Measurements from ENCODE around the gene ZFHX3. TPM values are rescaled to one million over a fixed set of nuclear protein-coding genes. Genes with fewer than 3 reads are reported as not detected.
A peak's percentile ranks its signal among the peaks of the same experiment; 100 is the strongest.

Gene ZFHX3
- total and polyA plus RNA-seq, 11 donors = 3.8 to 21.6 (median 13.6) TPM

DNA sequence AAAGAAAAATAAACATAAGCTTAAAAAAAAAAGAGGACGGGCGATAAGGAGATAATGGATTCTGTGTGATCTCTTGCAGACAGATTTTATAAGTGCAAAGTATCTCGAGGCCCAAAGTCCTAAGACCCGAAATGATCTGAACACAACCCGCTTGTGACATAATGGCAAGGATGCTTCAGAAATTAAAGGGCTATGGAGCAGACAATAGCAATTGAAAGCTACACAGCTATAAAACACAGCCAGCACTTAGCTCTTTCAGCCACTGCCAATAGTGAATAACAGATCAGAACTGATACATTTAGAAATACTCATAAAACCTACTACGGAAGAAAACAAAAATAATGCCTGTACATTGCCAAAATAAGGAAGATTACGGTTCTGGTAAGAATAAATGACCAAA is 117.5 kb downstream of the ZFHX3 start:
- intact Hi-C loops (cut with DNase I) = loop anchor here in 4 of 10 donors (5.0 to 10.0 kb wide), 6 partner anchors 38 to 244 kb away; partner anchors contain the start of gene ZFHX3 (in 1 of the 4)
- H3K36me3 ChIP-seq = no peaks in the 10 kb centered on the region
- H3K27me3 ChIP-seq = no peaks in the 10 kb centered on the region
- no peak overlapping the region for H3K4me3 ChIP-seq
- no peaks in the 10 kb centered on the region for H3K9me3 ChIP-seq
- H3K27ac ChIP-seq = peak overlapping the region in 1 of 12 donors; percentile 42
- no peak for TF ChIP-seq POLR2A (IDR thresholded peaks at IDR 0.05)
- TF ChIP-seq, protein P1, sequence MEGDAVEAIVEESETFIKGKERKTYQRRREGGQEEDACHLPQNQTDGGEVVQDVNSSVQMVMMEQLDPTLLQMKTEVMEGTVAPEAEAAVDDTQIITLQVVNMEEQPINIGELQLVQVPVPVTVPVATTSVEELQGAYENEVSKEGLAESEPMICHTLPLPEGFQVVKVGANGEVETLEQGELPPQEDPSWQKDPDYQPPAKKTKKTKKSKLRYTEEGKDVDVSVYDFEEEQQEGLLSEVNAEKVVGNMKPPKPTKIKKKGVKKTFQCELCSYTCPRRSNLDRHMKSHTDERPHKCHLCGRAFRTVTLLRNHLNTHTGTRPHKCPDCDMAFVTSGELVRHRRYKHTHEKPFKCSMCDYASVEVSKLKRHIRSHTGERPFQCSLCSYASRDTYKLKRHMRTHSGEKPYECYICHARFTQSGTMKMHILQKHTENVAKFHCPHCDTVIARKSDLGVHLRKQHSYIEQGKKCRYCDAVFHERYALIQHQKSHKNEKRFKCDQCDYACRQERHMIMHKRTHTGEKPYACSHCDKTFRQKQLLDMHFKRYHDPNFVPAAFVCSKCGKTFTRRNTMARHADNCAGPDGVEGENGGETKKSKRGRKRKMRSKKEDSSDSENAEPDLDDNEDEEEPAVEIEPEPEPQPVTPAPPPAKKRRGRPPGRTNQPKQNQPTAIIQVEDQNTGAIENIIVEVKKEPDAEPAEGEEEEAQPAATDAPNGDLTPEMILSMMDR (IDR thresholded peaks at IDR 0.05) = no peak
- ATAC-seq = no peak
- DNase-seq = no peak
- peaks cover 0 to 61% (median 15%) of the 10 kb centered on the region in 12 donors for H3K4me1 ChIP-seq
- 82 to 95% (median 90%) methylated on average over 7 of the region's 7 CpGs for WGBS, 4 donors

GRCh38 chr16:72928090-72928981 is 119.6 kb downstream of the ZFHX3 start:
- Histone ChIP-seq H3K36me3 (no peaks in the 10 kb centered on the region), H3K27me3 (no peaks in the 10 kb centered on the region), H3K9me3 (no peaks in the 10 kb centered on the region), H3K4me3 (no peak overlapping the region), H3K4me1 (peaks cover 0 to 52% (median 13%) of the 10 kb centered on the region in 12 donors), H3K27ac (no peak overlapping the region)
- no peak for DNase-seq
- intact Hi-C loops (cut with DNase I) = no loop called here
- no peak for TF ChIP-seq POLR2A (IDR thresholded peaks at IDR 0.05)
- WGBS, 4 donors = 81 to 98% (median 86%) methylated on average over 11 of the region's 11 CpGs
- ATAC-seq = no peak

GRCh38 chr16:72927199-72928089 is 120.5 kb downstream of the ZFHX3 start:
- Histone ChIP-seq H3K27ac (no peak overlapping the region), H3K9me3 (no peaks in the 10 kb centered on the region), H3K36me3 (no peaks in the 10 kb centered on the region), H3K4me3 (no peak overlapping the region), H3K4me1 (peaks cover 0 to 45% (median 13%) of the 10 kb centered on the region in 12 donors), H3K27me3 (no peaks in the 10 kb centered on the region)
- no peak for ATAC-seq
- WGBS, 4 donors = 82 to 87% (median 84%) methylated on average over 23 to 26 of the region's 26 CpGs
- intact Hi-C loops (cut with DNase I) = no loop called here
- DNase-seq = no peak
- TF ChIP-seq POLR2A (IDR thresholded peaks at IDR 0.05) = no peak
- TF ChIP-seq, protein P1 (IDR thresholded peaks at IDR 0.05) = no peak

DNA sequence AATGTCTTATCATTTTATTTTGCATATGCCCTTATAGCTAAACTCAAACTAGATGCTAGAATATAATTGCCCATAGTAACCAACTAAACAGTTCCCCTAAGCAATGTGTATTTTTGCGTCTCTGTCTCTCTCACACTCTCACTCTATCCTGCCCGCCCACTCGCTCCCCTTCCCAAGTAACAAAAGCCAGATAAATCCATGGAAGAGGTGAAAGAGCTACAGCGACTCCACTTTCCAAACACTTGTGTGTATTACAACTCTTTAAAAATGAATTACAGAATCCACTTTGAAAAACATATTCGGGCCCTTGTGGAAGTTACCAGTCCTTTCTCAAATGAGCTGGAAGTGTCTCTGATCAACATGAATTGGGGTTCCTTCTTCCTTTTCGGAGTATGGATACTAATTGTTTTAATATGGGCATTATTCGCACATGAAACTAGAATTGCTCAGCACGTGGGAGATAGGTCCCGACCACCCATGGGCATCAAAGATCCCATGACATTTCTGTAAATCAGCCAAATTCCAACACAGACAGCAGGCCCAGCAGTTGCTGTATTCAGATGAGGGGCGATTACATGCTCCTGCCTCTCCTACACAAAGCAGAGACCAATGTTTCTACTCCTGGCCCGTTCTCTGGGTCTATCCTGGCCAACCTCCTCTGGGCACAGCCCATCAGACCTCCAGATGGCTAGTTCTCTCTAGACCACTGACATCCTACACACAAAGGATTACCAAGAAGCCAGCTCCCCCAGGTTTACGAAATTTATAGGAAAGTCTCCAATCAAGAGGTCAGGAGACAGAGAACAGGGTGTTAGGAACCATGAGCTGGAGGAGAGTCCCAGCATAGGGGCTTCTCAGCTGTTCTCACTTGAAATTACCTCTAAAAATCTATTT is 121.5 kb downstream of the ZFHX3 start:
- peaks cover 0 to 45% (median 8%) of the 10 kb centered on the region in 12 donors for H3K4me1 ChIP-seq
- ATAC-seq = no peak
- no peaks in the 10 kb centered on the region for H3K36me3 ChIP-seq
- no peak overlapping the region for H3K27ac ChIP-seq
- H3K27me3 ChIP-seq = no peaks in the 10 kb centered on the region
- TF ChIP-seq, protein P1 (IDR thresholded peaks at IDR 0.05) = no peak
- TF ChIP-seq POLR2A (IDR thresholded peaks at IDR 0.05) = no peak
- DNase-seq = no peak
- WGBS, 4 donors = 90 to 94% (median 92%) methylated on average over 12 of the region's 12 CpGs
- H3K9me3 ChIP-seq = no peaks in the 10 kb centered on the region
- H3K4me3 ChIP-seq = no peak overlapping the region
- intact Hi-C loops (cut with DNase I) = no loop called here

All from heart left ventricle (tissue), 16 donors.